Measurements from ENCODE around the gene TMIE. TPM values are rescaled to one million over a fixed set of nuclear protein-coding genes. Genes with fewer than 3 reads are reported as not detected.

TMIE gene
- 0.21 TPM for total RNA-seq (2013)
- polyA plus RNA-seq, result not detected
- polyA minus RNA-seq, result 0.14 TPM in 1 of 2 replicates, not detected in the other
- total RNA-seq, result 0 to 0.75 (median 0.25) reads per million in 11 experiments

GRCh38 chr3:46701181-46701939 is at the start of gene TMIE:
TSS of gene TMIE (plus strand) at chr3:46701392. CDS start at chr3:46701488, 96 bp downstream.
- peak within 1 kb of the TSS in 1 of 7 donors; percentile 48 for H3K27ac Mint-ChIP-seq
- H3K36me3 Mint-ChIP-seq, result peaks cover 0 to 6% of the 10 kb centered on the region in 2 donors
- WGBS (ENCODE audit: insufficient coverage), result 4% methylated on average over 40 of the region's 51 CpGs
- H3K4me3 Mint-ChIP-seq, result peak within 1 kb of the TSS; percentile 39 to 76
- Histone ChIP-seq H4K20me1 (ENCODE audit: insufficient read depth, low read length) (peaks cover 9% of the 10 kb centered on the region), H3K9me3 (replicated peaks in 1 of 2; ENCODE audit: control insufficient read depth in 1 of 2, insufficient read depth in 1 of 2, low read length in 2 of 2) (no peaks in the 10 kb centered on the region), H3K27me3 (ENCODE audit: control insufficient read depth in 2 of 2, insufficient read depth in 2 of 2, low read length in 2 of 2) (peaks cover 8 to 27% of the 10 kb centered on the region in 2 donors), H3K36me3 (replicated peaks in 1 of 2; ENCODE audit: control insufficient read depth in 1 of 2, insufficient read depth in 2 of 2, low read length in 2 of 2) (no peaks in the 10 kb centered on the region), H3K79me2 (ENCODE audit: insufficient read depth, low read length) (no peaks in the 10 kb centered on the region), H2AFZ (ENCODE audit: insufficient read depth, low read depth, low read length, poor library complexity, severe bottlenecking) (peak within 1 kb of the TSS; percentile 35), H3K27ac (ENCODE audit: low read depth in 1 of 2, low read length in 2 of 2) (no peak within 1 kb of the TSS), H3K9ac (ENCODE audit: insufficient read depth, low read length, poor library complexity, severe bottlenecking) (no peak within 1 kb of the TSS), H3K4me1 (ENCODE audit: control insufficient read depth in 1 of 2, insufficient read depth in 2 of 2, low read length in 2 of 2) (peaks cover 29 to 38% of the 10 kb centered on the region in 2 donors), H3K4me2 (replicated peaks; ENCODE audit: extremely low read depth, low read length, poor library complexity, severe bottlenecking) (peak within 1 kb of the TSS; percentile 53), H3K4me3 (replicated peaks in 1 of 3; ENCODE audit: low read depth in 2 of 3, low read length in 3 of 3) (peak within 1 kb of the TSS in 1 of 3 experiments; percentile 52)
- H3K27me3 Mint-ChIP-seq (ENCODE audit: low read depth in 3 of 3), result peaks cover 29 to 42% (median 41%) of the 10 kb centered on the region in 3 donors
- intact Hi-C loops (cut with micrococcal nuclease), result loop anchor here in 1 of 2 donors (10.0 kb wide), 1 partner anchor 623 kb away; no protein-coding TSS in a partner anchor
- H3K4me1 Mint-ChIP-seq, result peaks cover 33% of the 10 kb centered on the region
- no peak for DNase-seq
- peaks cover 0 to 4% (median 0%) of the 10 kb centered on the region in 7 donors for H3K9me3 Mint-ChIP-seq
- TF ChIP-seq CTCF (IDR thresholded peaks at IDR 0.05), result no peak

- no peaks in the 10 kb centered on the region for H3K36me3 ChIP-seq (replicated peaks in 1 of 2; ENCODE audit: control insufficient read depth in 1 of 2, insufficient read depth in 2 of 2, low read length in 2 of 2)
- Mint-ChIP-seq H3K27me3 (ENCODE audit: low read depth in 3 of 3) (peaks cover 5 to 11% (median 5%) of the 10 kb centered on the region in 3 donors), H3K4me1 (no peaks in the 10 kb centered on the region), H3K27ac (no peak overlapping the region), H3K9me3 (peaks cover 6 to 16% (median 13%) of the 10 kb centered on the region in 7 donors), H3K36me3 (no peaks in the 10 kb centered on the region), H3K4me3 (no peak overlapping the region)
- no peak overlapping the region for H3K27ac ChIP-seq (ENCODE audit: low read depth in 1 of 2, low read length in 2 of 2)
- no peak overlapping the region for H3K4me2 ChIP-seq (replicated peaks; ENCODE audit: extremely low read depth, low read length, poor library complexity, severe bottlenecking)
- no peaks in the 10 kb centered on the region for H4K20me1 ChIP-seq (ENCODE audit: insufficient read depth, low read length)
- no peaks in the 10 kb centered on the region for H3K4me1 ChIP-seq (ENCODE audit: control insufficient read depth in 1 of 2, insufficient read depth in 2 of 2, low read length in 2 of 2)
- DNase-seq, result no peak
- H2AFZ ChIP-seq (ENCODE audit: insufficient read depth, low read depth, low read length, poor library complexity, severe bottlenecking), result no peak overlapping the region
- no peak overlapping the region for H3K4me3 ChIP-seq (replicated peaks in 1 of 3; ENCODE audit: low read depth in 2 of 3, low read length in 3 of 3)
- no peak for TF ChIP-seq CTCF (IDR thresholded peaks at IDR 0.05)
- H3K9me3 ChIP-seq (replicated peaks in 1 of 2; ENCODE audit: control insufficient read depth in 1 of 2, insufficient read depth in 1 of 2, low read length in 2 of 2), result peaks cover 3 to 9% of the 10 kb centered on the region in 2 donors
- H3K79me2 ChIP-seq (ENCODE audit: insufficient read depth, low read length), result no peaks in the 10 kb centered on the region
- intact Hi-C loops (cut with micrococcal nuclease), result no loop called here
- no CpG with 5 or more reads among the region's 6 CpGs for WGBS (ENCODE audit: insufficient coverage)
- H3K9ac ChIP-seq (ENCODE audit: insufficient read depth, low read length, poor library complexity, severe bottlenecking), result no peak overlapping the region
- peaks cover 0 to 3% of the 10 kb centered on the region in 2 donors for H3K27me3 ChIP-seq (ENCODE audit: control insufficient read depth in 2 of 2, insufficient read depth in 2 of 2, low read length in 2 of 2)
Observed at GRCh38 chr3:46655271-46655670, 45.9 kb upstream of the TMIE start.
